ENCODE results near the gene NPS. TPM values are rescaled to one million over a fixed set of nuclear protein-coding genes. Genes with fewer than 3 reads are reported as not detected.

The NPS gene
- total RNA-seq, 2 experiments from 2014 or later: not detected

- no peaks in the 10 kb centered on the region for H3K4me1 Mint-ChIP-seq
- H3K27me3 Mint-ChIP-seq: peaks cover 4% of the 10 kb centered on the region
- no peak overlapping the region for H3K4me3 Mint-ChIP-seq
- H3K36me3 Mint-ChIP-seq: no peaks in the 10 kb centered on the region
- no peaks in the 10 kb centered on the region for H3K9me3 Mint-ChIP-seq
- DNase-seq: no peak
- H3K27ac Mint-ChIP-seq: no peak overlapping the region
Observed at GRCh38 chr10:127536972-127537760, 11.9 kb upstream of the NPS start.

- Mint-ChIP-seq H3K36me3 (no peaks in the 10 kb centered on the region), H3K4me3 (no peak overlapping the region), H3K27me3 (peaks cover 4% of the 10 kb centered on the region), H3K4me1 (no peaks in the 10 kb centered on the region), H3K27ac (no peak overlapping the region), H3K9me3 (no peaks in the 10 kb centered on the region)
- no peak for DNase-seq
Observed at GRCh38 chr10:127537924-127538323, 11.2 kb upstream of the NPS start.

GRCh38 chr10:127548022-127548421, 1.1 kb upstream of the NPS start:
- peaks cover 10% of the 10 kb centered on the region for H3K9me3 Mint-ChIP-seq
- H3K4me1 Mint-ChIP-seq: no peaks in the 10 kb centered on the region
- no peaks in the 10 kb centered on the region for H3K27me3 Mint-ChIP-seq
- no peak overlapping the region for H3K4me3 Mint-ChIP-seq
- H3K27ac Mint-ChIP-seq: no peak overlapping the region
- no peak for DNase-seq
- no peaks in the 10 kb centered on the region for H3K36me3 Mint-ChIP-seq

GRCh38 chr10:127550861-127551260, 1.8 kb downstream of the NPS start:
- Mint-ChIP-seq H3K4me1 (no peaks in the 10 kb centered on the region), H3K27me3 (peaks cover 6% of the 10 kb centered on the region), H3K9me3 (peaks cover 6% of the 10 kb centered on the region), H3K27ac (no peak overlapping the region), H3K36me3 (no peaks in the 10 kb centered on the region), H3K4me3 (no peak overlapping the region)
- no peak for DNase-seq

GRCh38 chr10:127552446-127552845, 3.3 kb downstream of the NPS start:
- Mint-ChIP-seq H3K27me3 (peaks cover 14% of the 10 kb centered on the region), H3K4me3 (no peak overlapping the region), H3K36me3 (no peaks in the 10 kb centered on the region), H3K9me3 (peaks cover 2% of the 10 kb centered on the region), H3K4me1 (no peaks in the 10 kb centered on the region), H3K27ac (no peak overlapping the region)
- DNase-seq: no peak

GRCh38 chr10:127553417-127553816, 4.3 kb downstream of the NPS start:
- Mint-ChIP-seq H3K36me3 (no peaks in the 10 kb centered on the region), H3K9me3 (peaks cover 2% of the 10 kb centered on the region), H3K4me1 (no peaks in the 10 kb centered on the region), H3K27ac (no peak overlapping the region), H3K27me3 (peaks cover 14% of the 10 kb centered on the region), H3K4me3 (no peak overlapping the region)
- DNase-seq: no peak

- Mint-ChIP-seq H3K36me3 (no peaks in the 10 kb centered on the region), H3K27ac (no peak overlapping the region), H3K4me3 (no peak overlapping the region), H3K27me3 (peaks cover 14% of the 10 kb centered on the region), H3K9me3 (peaks cover 3% of the 10 kb centered on the region), H3K4me1 (no peaks in the 10 kb centered on the region)
- no peak for DNase-seq
Observed at GRCh38 chr10:127556916-127557315, 7.8 kb downstream of the NPS start.

GRCh38 chr10:127561647-127562046, 12.5 kb downstream of the NPS start:
- Mint-ChIP-seq H3K4me1 (no peaks in the 10 kb centered on the region), H3K27me3 (peaks cover 12% of the 10 kb centered on the region), H3K36me3 (no peaks in the 10 kb centered on the region), H3K9me3 (peaks cover 3% of the 10 kb centered on the region), H3K4me3 (no peak overlapping the region), H3K27ac (no peak overlapping the region)
- no peak for DNase-seq

GRCh38 chr10:127563718-127564553, 14.8 kb downstream of the NPS start:
- Mint-ChIP-seq H3K27ac (no peak overlapping the region), H3K9me3 (peaks cover 2% of the 10 kb centered on the region), H3K36me3 (no peaks in the 10 kb centered on the region)

GRCh38 chr10:127564644-127565043, 15.5 kb downstream of the NPS start:
- no peak for DNase-seq
- Mint-ChIP-seq H3K27ac (no peak overlapping the region), H3K27me3 (peaks cover 5% of the 10 kb centered on the region), H3K36me3 (no peaks in the 10 kb centered on the region), H3K4me1 (no peaks in the 10 kb centered on the region), H3K9me3 (no peaks in the 10 kb centered on the region), H3K4me3 (no peak overlapping the region)

More at GRCh38 chr10:127563718-127564553, 14.8 kb downstream of the NPS start:
- Mint-ChIP-seq H3K27me3 (peaks cover 5% of the 10 kb centered on the region), H3K4me1 (no peaks in the 10 kb centered on the region), H3K4me3 (no peak overlapping the region)
- DNase-seq: peak; percentile 20

- no peaks in the 10 kb centered on the region for H3K36me3 Mint-ChIP-seq
- no peak overlapping the region for H3K27ac Mint-ChIP-seq
- H3K4me1 Mint-ChIP-seq: no peaks in the 10 kb centered on the region
- H3K9me3 Mint-ChIP-seq: no peaks in the 10 kb centered on the region
- H3K27me3 Mint-ChIP-seq: peaks cover 5% of the 10 kb centered on the region
- H3K4me3 Mint-ChIP-seq: no peak overlapping the region
- no peak for DNase-seq
Observed at GRCh38 chr10:127565583-127565982, 16.5 kb downstream of the NPS start.

GRCh38 chr10:127569210-127569609, 20.1 kb downstream of the NPS start:
- Mint-ChIP-seq H3K9me3 (peaks cover 12% of the 10 kb centered on the region), H3K27me3 (peaks cover 5% of the 10 kb centered on the region), H3K4me1 (no peaks in the 10 kb centered on the region), H3K4me3 (no peak overlapping the region), H3K36me3 (no peaks in the 10 kb centered on the region), H3K27ac (no peak overlapping the region)
- no peak for DNase-seq

GRCh38 chr10:127570036-127570435, 20.9 kb downstream of the NPS start:
- no peak overlapping the region for H3K4me3 Mint-ChIP-seq
- H3K27ac Mint-ChIP-seq: no peak overlapping the region
- H3K9me3 Mint-ChIP-seq: peaks cover 15% of the 10 kb centered on the region
- no peak for DNase-seq
- no peaks in the 10 kb centered on the region for H3K36me3 Mint-ChIP-seq
- H3K4me1 Mint-ChIP-seq: no peaks in the 10 kb centered on the region
- peaks cover 5% of the 10 kb centered on the region for H3K27me3 Mint-ChIP-seq

- H3K4me1 Mint-ChIP-seq: no peaks in the 10 kb centered on the region
- H3K36me3 Mint-ChIP-seq: no peaks in the 10 kb centered on the region
- H3K4me3 Mint-ChIP-seq: no peak overlapping the region
- H3K27ac Mint-ChIP-seq: no peak overlapping the region
- H3K27me3 Mint-ChIP-seq: peaks cover under 1% of the 10 kb centered on the region
- DNase-seq: no peak
- peaks cover 15% of the 10 kb centered on the region for H3K9me3 Mint-ChIP-seq
Observed at GRCh38 chr10:127571386-127571785, 22.3 kb downstream of the NPS start.

GRCh38 chr10:127576051-127576450, 26.9 kb downstream of the NPS start:
- Mint-ChIP-seq H3K36me3 (no peaks in the 10 kb centered on the region), H3K27ac (no peak overlapping the region), H3K27me3 (peaks cover 9% of the 10 kb centered on the region), H3K4me1 (no peaks in the 10 kb centered on the region), H3K9me3 (peaks cover 15% of the 10 kb centered on the region), H3K4me3 (no peak overlapping the region)
- DNase-seq: no peak
